Testis (tissue), 5 donors: ENCODE data around the gene LRPAP1. TPM values are rescaled to one million over a fixed set of nuclear protein-coding genes. Genes with fewer than 3 reads are reported as not detected.
A peak's percentile ranks its signal among the peaks of the same experiment; 100 is the strongest.
"Not testable (repeated sequence)": the region's sequence is repeated elsewhere in the genome, so short reads cannot be mapped to it uniquely, and the experiment has no call there.

Source experiments
- DNase-seq: peaks from one replicate; pipeline ENCODE4 v3.0.0-alpha.2; 2019
- H3K27ac ChIP-seq, 2 donors: fragments of 200-600 bp; sonication (generic); one replicate each; pipeline ENCODE4 v1.5.1; 2019
- H3K27me3 ChIP-seq: fragments of 200-600 bp; sonication (generic); one replicate; pipeline ENCODE4 v1.5.1; 2019
- H3K36me3 ChIP-seq: fragments of 200-600 bp; sonication (generic); one replicate; pipeline ENCODE4 v1.5.1; 2017; ENCODE audit warnings: low read depth; ENCODE audit errors: missing control alignments
- H3K4me1 ChIP-seq: fragments of 200-600 bp; sonication (generic); one replicate; pipeline ENCODE4 v1.5.1; 2019
- H3K4me3 ChIP-seq, 2 donors: fragments of 200-600 bp; sonication (generic); one replicate each; pipeline ENCODE4 v1.5.1; 2017 to 2019
- H3K9me3 ChIP-seq: fragments of 200-600 bp; sonication (generic); one replicate; pipeline ENCODE4 v1.5.1; 2017
- CTCF ChIP-seq, 3 experiments: fragments of 450-650 bp in 2 of 3; fragments of 200-600 bp in 1 of 3; sonication (generic) in 1 of 3; IDR thresholded peaks; one replicate each; pipeline ENCODE4 v1.5.1; 2016 to 2019; ENCODE audit warnings: antibody characterized with exemption in 3 of 3, mild to moderate bottlenecking in 2 of 3, moderate library complexity in 1 of 3
- POLR2A ChIP-seq: fragments of 450-650 bp; IDR thresholded peaks from one replicate; pipeline ENCODE4 v1.6.1; 2017; ENCODE audit warnings: antibody characterized with exemption, mild to moderate bottlenecking, moderate library complexity
- WGBS, 2 donors: methylation state at CpG; one replicate each; pipeline ENCODE4 v1.1.5; 2018; 5-methylcytosine and 5-hydroxymethylcytosine counted together
- intact Hi-C: fragments of 100-400 bp; cut with DNase I; formaldehyde crosslinking; loops from one replicate; pipeline ENCODE4 v1.15.1; 2023; ENCODE audit warnings: low total_unique reads
- long read RNA-seq, 2 donors: transcript quantifications; one replicate each; lab custom pipeline, GENCODE V29; 2026
- polyA plus RNA-seq: library from polyadenylated mRNA; stranded (reverse); fragments of 350-450 nt; fragmentation: Illumina TruSeq; extraction: RNeasy Lipid Tissue Mini Kit (QIAGEN cat#74804); gene quantifications from one replicate; pipeline ENCODE4 v1.2.3, GENCODE V29; 2014; ENCODE audit warnings: low read depth, low replicate concordance; ENCODE audit not compliant: insufficient read depth
- total RNA-seq, 2 donors: library from RNA; depleted of rRNA; stranded (reverse); fragments of >200 nt; gene quantifications; one replicate each; pipeline ENCODE4 v1.2.3, GENCODE V29; 2016

Gene LRPAP1
- total RNA-seq, result 100 to 1,000 TPM; 179 to 279 TPM
- polyA plus RNA-seq, result 337 TPM
- long read RNA-seq, donor 1, full-length matches to known transcripts, result 87 of 87 reads
- long read RNA-seq, donor 1, partial matches to known transcripts, result 0 of 87 reads
- long read RNA-seq, donor 1, other reads (novel, unspliced or antisense), result 0 of 87 reads
- long read RNA-seq, donor 2, full-length matches to known transcripts, result 50 of 50 reads
- long read RNA-seq, donor 2, partial matches to known transcripts, result 0 of 50 reads
- long read RNA-seq, donor 2, other reads (novel, unspliced or antisense), result 0 of 50 reads

- H3K4me1 ChIP-seq, result peaks cover 15% of the 10 kb centered on the region
- peak within 1 kb of the TSS; percentile 69 to 70 for H3K27ac ChIP-seq
- H3K27me3 ChIP-seq, result no peaks in the 10 kb centered on the region
- H3K9me3 ChIP-seq, result no peaks in the 10 kb centered on the region
- H3K4me3 ChIP-seq, result peak within 1 kb of the TSS; percentile 97 to 98
- intact Hi-C loops, result no loop called here
- WGBS, 2 donors, result 0 to 1% methylated on average over 8 to 76 of the region's 84 CpGs
- peak; percentile 96 for DNase-seq
- no peaks in the 10 kb centered on the region for H3K36me3 ChIP-seq
- TF ChIP-seq POLR2A, result peak; percentile 72
- TF ChIP-seq CTCF (IDR thresholded peaks at IDR 0.05), result no peak
These were observed at the start of gene LRPAP1 for GRCh38 chr4:3531879-3532750. TSS of gene LRPAP1 (minus strand) at chr4:3532422. CDS start at chr4:3532412, 10 bp downstream.

- 92 to 95% methylated on average over 6 to 12 of the region's 15 CpGs for WGBS, 2 donors
- H3K27ac ChIP-seq, H3K4me1 ChIP-seq, intact Hi-C loops, H3K36me3 ChIP-seq, H3K27me3 ChIP-seq, DNase-seq, H3K9me3 ChIP-seq, H3K4me3 ChIP-seq: not testable (repeated sequence)
These were observed 49.3 kb upstream of the LRPAP1 start for GRCh38 chr4:3581334-3582090.

- H3K36me3 ChIP-seq, H3K27ac ChIP-seq, H3K4me1 ChIP-seq, H3K27me3 ChIP-seq, H3K9me3 ChIP-seq, DNase-seq, H3K4me3 ChIP-seq, intact Hi-C loops: not testable (repeated sequence)
- WGBS, 2 donors, result 91 to 94% methylated on average over 7 to 9 of the region's 9 CpGs
These were observed 48.6 kb upstream of the LRPAP1 start for GRCh38 chr4:3580859-3581258.

GRCh38 chr4:3578527-3579144 lies 46.4 kb upstream of the LRPAP1 start:
- H3K4me1 ChIP-seq, H3K4me3 ChIP-seq, DNase-seq, H3K27me3 ChIP-seq, H3K9me3 ChIP-seq, H3K27ac ChIP-seq, intact Hi-C loops, H3K36me3 ChIP-seq: not testable (repeated sequence)
- 76 to 95% methylated on average over 3 to 4 of the region's 4 CpGs for WGBS, 2 donors

- H3K9me3 ChIP-seq, DNase-seq, H3K4me3 ChIP-seq, H3K4me1 ChIP-seq, intact Hi-C loops, H3K27ac ChIP-seq, H3K36me3 ChIP-seq, H3K27me3 ChIP-seq: not testable (repeated sequence)
- 87% methylated on average over 3 of the region's 3 CpGs for WGBS, 2 donors
These were observed 45.8 kb upstream of the LRPAP1 start for GRCh38 chr4:3578052-3578451.

GRCh38 chr4:3577208-3577892 lies 45.1 kb upstream of the LRPAP1 start:
- H3K9me3 ChIP-seq, H3K27me3 ChIP-seq, intact Hi-C loops, H3K4me3 ChIP-seq, DNase-seq, H3K4me1 ChIP-seq, H3K36me3 ChIP-seq, H3K27ac ChIP-seq: not testable (repeated sequence)
- 72 to 90% methylated on average over 11 of the region's 11 CpGs for WGBS, 2 donors

GRCh38 chr4:3576533-3577207 lies 44.4 kb upstream of the LRPAP1 start:
- 84 to 91% methylated on average over 15 to 21 of the region's 21 CpGs for WGBS, 2 donors
- H3K4me1 ChIP-seq, DNase-seq, H3K27me3 ChIP-seq, H3K36me3 ChIP-seq, H3K9me3 ChIP-seq, H3K4me3 ChIP-seq, H3K27ac ChIP-seq, intact Hi-C loops: not testable (repeated sequence)

GRCh38 chr4:3575426-3576369 lies 43.5 kb upstream of the LRPAP1 start:
- intact Hi-C loops, H3K27me3 ChIP-seq, H3K4me3 ChIP-seq, DNase-seq, H3K4me1 ChIP-seq, H3K27ac ChIP-seq, H3K36me3 ChIP-seq, H3K9me3 ChIP-seq: not testable (repeated sequence)
- 85 to 86% methylated on average over 8 to 19 of the region's 19 CpGs for WGBS, 2 donors

GRCh38 chr4:3574865-3575264 lies 42.6 kb upstream of the LRPAP1 start:
- H3K27me3 ChIP-seq, H3K36me3 ChIP-seq, H3K9me3 ChIP-seq, H3K27ac ChIP-seq, H3K4me1 ChIP-seq, intact Hi-C loops, DNase-seq, H3K4me3 ChIP-seq: not testable (repeated sequence)
- 82 to 86% methylated on average over 9 of the region's 9 CpGs for WGBS, 2 donors
